ENCODE measurements around the gene CPEB3.

DNA sequence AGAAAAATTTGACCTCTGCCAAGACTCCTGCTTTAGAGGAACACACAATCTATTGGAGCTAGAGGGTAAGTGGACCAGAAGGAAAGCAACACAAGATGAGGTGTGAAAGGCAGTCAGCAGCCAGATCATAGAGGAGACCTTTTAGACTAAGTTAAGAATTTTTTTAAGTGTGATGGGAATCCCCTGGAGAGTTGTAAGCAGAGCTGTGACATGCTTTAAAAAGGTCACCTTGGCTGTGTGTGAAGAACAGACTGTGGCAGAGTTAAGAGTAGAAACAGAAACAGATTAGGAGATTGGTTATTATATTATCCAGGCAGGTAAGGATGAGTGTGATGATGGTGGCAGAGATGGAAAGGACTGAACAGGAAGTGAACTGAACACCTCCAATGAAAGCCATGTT, 23.5 kb downstream of the CPEB3 start:
- TF ChIP-seq, protein P1, sequence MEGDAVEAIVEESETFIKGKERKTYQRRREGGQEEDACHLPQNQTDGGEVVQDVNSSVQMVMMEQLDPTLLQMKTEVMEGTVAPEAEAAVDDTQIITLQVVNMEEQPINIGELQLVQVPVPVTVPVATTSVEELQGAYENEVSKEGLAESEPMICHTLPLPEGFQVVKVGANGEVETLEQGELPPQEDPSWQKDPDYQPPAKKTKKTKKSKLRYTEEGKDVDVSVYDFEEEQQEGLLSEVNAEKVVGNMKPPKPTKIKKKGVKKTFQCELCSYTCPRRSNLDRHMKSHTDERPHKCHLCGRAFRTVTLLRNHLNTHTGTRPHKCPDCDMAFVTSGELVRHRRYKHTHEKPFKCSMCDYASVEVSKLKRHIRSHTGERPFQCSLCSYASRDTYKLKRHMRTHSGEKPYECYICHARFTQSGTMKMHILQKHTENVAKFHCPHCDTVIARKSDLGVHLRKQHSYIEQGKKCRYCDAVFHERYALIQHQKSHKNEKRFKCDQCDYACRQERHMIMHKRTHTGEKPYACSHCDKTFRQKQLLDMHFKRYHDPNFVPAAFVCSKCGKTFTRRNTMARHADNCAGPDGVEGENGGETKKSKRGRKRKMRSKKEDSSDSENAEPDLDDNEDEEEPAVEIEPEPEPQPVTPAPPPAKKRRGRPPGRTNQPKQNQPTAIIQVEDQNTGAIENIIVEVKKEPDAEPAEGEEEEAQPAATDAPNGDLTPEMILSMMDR (IDR thresholded peaks at IDR 0.05), result no peak
- TF ChIP-seq EP300 (IDR thresholded peaks at IDR 0.05), result no peak
- TF ChIP-seq POLR2A (IDR thresholded peaks at IDR 0.05), result no peak

Measured in ovary (tissue), 3 donors.